ENCODE data around the gene AMPD2. TPM values are rescaled to one million over a fixed set of nuclear protein-coding genes. Genes with fewer than 3 reads are reported as not detected.
"Not testable (repeated sequence)": the region's sequence is repeated elsewhere in the genome, so short reads cannot be mapped to it uniquely, and the experiment has no call there.

The AMPD2 gene
- polyA plus RNA-seq, 1 donor = 50.3 TPM

- not testable (repeated sequence) for DNase-seq
Observed at GRCh38 chr1:109676683-109677381, 57.2 kb downstream of the AMPD2 start.

DNA sequence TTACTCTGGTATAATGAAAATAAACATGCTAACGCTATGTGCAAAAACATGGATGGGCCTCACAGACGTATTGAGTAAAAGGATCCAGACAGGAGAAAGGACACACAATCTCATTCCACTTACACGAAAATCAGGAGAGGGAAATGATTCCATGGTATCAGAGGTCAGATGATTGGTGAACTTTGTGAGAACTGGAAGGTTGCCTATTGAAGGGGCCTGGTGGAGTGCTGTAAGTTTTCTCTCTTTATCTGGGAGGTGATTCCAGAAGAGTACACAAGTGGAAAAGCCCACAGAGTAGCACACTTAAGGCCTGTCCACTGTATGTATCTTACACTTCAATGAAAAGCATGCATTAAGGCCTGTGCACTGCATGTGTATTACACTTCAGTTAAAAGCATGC, 57.8 kb downstream of the AMPD2 start:
- DNase-seq = no peak

DNA sequence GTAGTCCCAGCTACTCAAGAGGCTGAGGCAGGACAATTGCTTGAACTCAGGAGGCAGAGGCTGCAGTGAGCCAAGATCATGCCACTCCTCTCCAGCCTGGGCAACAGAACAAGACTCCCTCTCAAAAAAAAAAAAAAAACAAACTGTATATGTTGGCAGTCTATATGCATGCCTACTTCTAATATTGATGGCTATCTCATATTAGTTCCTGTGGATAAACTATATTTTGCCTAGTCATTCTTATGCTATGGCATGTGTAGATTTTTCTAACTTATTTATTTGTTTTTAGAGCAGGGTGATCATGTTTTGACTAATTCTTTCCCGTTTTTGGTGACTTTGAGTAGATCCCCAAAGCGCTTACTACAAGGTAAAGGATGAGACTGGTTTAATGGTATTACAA, 59.0 kb downstream of the AMPD2 start:
- not testable (repeated sequence) for DNase-seq

Other genes with a start within 250 kb of the AMPD2 start
- 66.4 TPM for gene SORT1, start 221.9 kb upstream of the AMPD2 start, polyA plus RNA-seq (ENCODE audit: insufficient read length)
- 120 TPM for gene PSMA5, start 193.4 kb upstream of the AMPD2 start, polyA plus RNA-seq (ENCODE audit: insufficient read length)
- 13.4 TPM for gene SYPL2, start 153.3 kb upstream of the AMPD2 start, polyA plus RNA-seq (ENCODE audit: insufficient read length)
- gene ATXN7L2, start 135.9 kb upstream of the AMPD2 start, polyA plus RNA-seq (ENCODE audit: insufficient read length) = 10.4 TPM
- 9.7 TPM for gene CYB561D1, start 125.7 kb upstream of the AMPD2 start, polyA plus RNA-seq (ENCODE audit: insufficient read length)
- gene AMIGO1, start 110.1 kb upstream of the AMPD2 start, polyA plus RNA-seq (ENCODE audit: insufficient read length) = 6.2 TPM
- 1.1 TPM for gene GPR61, start 80.0 kb upstream of the AMPD2 start, polyA plus RNA-seq (ENCODE audit: insufficient read length)
- gene GNAI3, start 71.2 kb upstream of the AMPD2 start, polyA plus RNA-seq (ENCODE audit: insufficient read length) = 13.1 TPM
- not detected for gene GNAT2, start 221 bp upstream of the AMPD2 start, polyA plus RNA-seq (ENCODE audit: insufficient read length)
- gene GSTM4, start 36.3 kb downstream of the AMPD2 start, polyA plus RNA-seq (ENCODE audit: insufficient read length) = 73.1 TPM
- 268 TPM for gene GSTM2, start 48.2 kb downstream of the AMPD2 start, polyA plus RNA-seq (ENCODE audit: insufficient read length)
- gene GSTM1, start 68.0 kb downstream of the AMPD2 start, polyA plus RNA-seq (ENCODE audit: insufficient read length) = 115 TPM
- gene GSTM5, start 92.4 kb downstream of the AMPD2 start, polyA plus RNA-seq (ENCODE audit: insufficient read length) = 44.7 TPM
- gene GSTM3, start 121.2 kb downstream of the AMPD2 start, polyA plus RNA-seq (ENCODE audit: insufficient read length) = 159 TPM
- 0.86 TPM for gene EPS8L3, start 144.1 kb downstream of the AMPD2 start, polyA plus RNA-seq (ENCODE audit: insufficient read length)